Stomach (tissue), 9 donors: ENCODE data around the gene TMEM120B. TPM values are rescaled to one million over a fixed set of nuclear protein-coding genes. Genes with fewer than 3 reads are reported as not detected.
A peak's percentile ranks its signal among the peaks of the same experiment; 100 is the strongest.

Experiments used
- DNase-seq, 2 donors: peaks; one replicate each; pipeline versions ENCODE4 v3.0.0 to v3.0.0-alpha.2; 2013 to 2019
- H3K27ac ChIP-seq, 5 donors: fragments of 200-600 bp in 4 of 5; sonication (generic) in 4 of 5; one replicate each; pipeline ENCODE4 v1.5.1; 2013 to 2019; ENCODE audit warnings: mild to moderate bottlenecking in 1 of 5, moderate library complexity in 1 of 5
- H3K27me3 ChIP-seq, 3 donors: fragments of 200-600 bp; sonication (generic); one replicate each; pipeline ENCODE4 v1.5.1; 2017 to 2019; ENCODE audit warnings: mixed run types in 1 of 3
- H3K36me3 ChIP-seq, 4 donors: fragments of 200-600 bp; sonication (generic); 1 replicate in 3 of 4; 2 replicates in 1 of 4; pipeline ENCODE4 v1.5.1; 2016 to 2019
- H3K4me1 ChIP-seq, 4 donors: fragments of 200-600 bp; sonication (generic); one replicate each; pipeline ENCODE4 v1.5.1; 2016 to 2019
- H3K4me3 ChIP-seq, 4 donors: fragments of 200-600 bp; sonication (generic) in 3 of 4; one replicate each; pipeline ENCODE4 v1.5.1; 2016 to 2019; ENCODE audit warnings: mild to moderate bottlenecking in 1 of 4
- H3K9me3 ChIP-seq, 4 donors: fragments of 200-600 bp; sonication (generic); one replicate each; pipeline ENCODE4 v1.5.1; 2016 to 2019
- CTCF ChIP-seq, 7 experiments: fragments of 450-650 bp in 4 of 7; fragments of 200-600 bp in 3 of 7; sonication (generic) in 3 of 7; IDR thresholded peaks; one replicate each; pipeline ENCODE4 v1.5.1; 2016 to 2019; ENCODE audit warnings: antibody characterized with exemption in 7 of 7, control low read depth in 2 of 7, mild to moderate bottlenecking in 1 of 7
- EP300 ChIP-seq: sonication (generic); formaldehyde crosslinking; IDR thresholded peaks from one replicate; pipeline ENCODE4 v1.6.1; 2017; ENCODE audit warnings: antibody characterized with exemption
- POLR2A ChIP-seq, 4 donors: fragments of 450-650 bp; IDR thresholded peaks; one replicate each; pipeline ENCODE4 v1.6.1; 2016; ENCODE audit warnings: antibody characterized with exemption in 4 of 4, control low read depth in 2 of 4, mild to moderate bottlenecking in 1 of 4, moderate library complexity in 1 of 4
- POLR2AphosphoS5 ChIP-seq, 3 donors: sonication (generic); formaldehyde crosslinking; IDR thresholded peaks; one replicate each; pipeline ENCODE4 v1.6.1; 2016; ENCODE audit warnings: antibody characterized with exemption in 3 of 3
- WGBS, 5 donors: extraction: QIAGEN DNeasy Blood & Tissue Kit in 3 of 5; methylation state at CpG; one replicate each; pipeline versions ENCODE4 v1.1.5 to v1.1.7; 2013 to 2018; 5-methylcytosine and 5-hydroxymethylcytosine counted together
- intact Hi-C: fragments of 100-400 bp; cut with DNase I; formaldehyde crosslinking; loops from one replicate; pipeline ENCODE4 v1.15.1; 2023; ENCODE audit warnings: low total_unique reads
- polyA plus RNA-seq, 3 donors: library from polyadenylated mRNA; stranded (reverse); fragments of 200-250 nt; gene quantifications; one replicate each; pipeline ENCODE4 v1.2.3, GENCODE V29; 2013
- total RNA-seq, 5 donors: library from RNA; depleted of rRNA; stranded (reverse); fragments of >200 nt; gene quantifications; one replicate each; pipeline versions ENCODE4 v1.1.0 to v1.2.3, GENCODE V29; 2014 to 2016
- donor health status: healthy with polysubstance abuse.
- donor health status: Bipolar disorder and iron deficiency.
- donor health status: healthy.

TMEM120B gene
- total and polyA plus RNA-seq, 8 donors = 0.58 to 11.6 (median 4.4) TPM

GRCh38 chr12:121781484-121781997, 69.0 kb downstream of the TMEM120B start:
- peaks cover 3 to 33% (median 29%) of the 10 kb centered on the region in 4 donors for H3K36me3 ChIP-seq
- DNase-seq = peak in 1 of 2 donors; percentile 62
- intact Hi-C loops = no loop called here
- H3K4me1 ChIP-seq = peaks cover 7 to 53% (median 24%) of the 10 kb centered on the region in 4 donors
- TF ChIP-seq POLR2AphosphoS5 (IDR thresholded peaks at IDR 0.05) (no peak), CTCF (IDR thresholded peaks at IDR 0.05) (no peak), EP300 (no peak), POLR2A (IDR thresholded peaks at IDR 0.05) (no peak)
- WGBS, 5 donors = 37 to 54% (median 45%) methylated on average over 12 of the region's 12 CpGs
- H3K4me3 ChIP-seq = peak overlapping the region in 1 of 4 donors; percentile 8
- peak overlapping the region in 3 of 5 donors; percentile 66 to 68 (median 66) for H3K27ac ChIP-seq
- no peaks in the 10 kb centered on the region for H3K9me3 ChIP-seq
- H3K27me3 ChIP-seq = no peaks in the 10 kb centered on the region

DNA sequence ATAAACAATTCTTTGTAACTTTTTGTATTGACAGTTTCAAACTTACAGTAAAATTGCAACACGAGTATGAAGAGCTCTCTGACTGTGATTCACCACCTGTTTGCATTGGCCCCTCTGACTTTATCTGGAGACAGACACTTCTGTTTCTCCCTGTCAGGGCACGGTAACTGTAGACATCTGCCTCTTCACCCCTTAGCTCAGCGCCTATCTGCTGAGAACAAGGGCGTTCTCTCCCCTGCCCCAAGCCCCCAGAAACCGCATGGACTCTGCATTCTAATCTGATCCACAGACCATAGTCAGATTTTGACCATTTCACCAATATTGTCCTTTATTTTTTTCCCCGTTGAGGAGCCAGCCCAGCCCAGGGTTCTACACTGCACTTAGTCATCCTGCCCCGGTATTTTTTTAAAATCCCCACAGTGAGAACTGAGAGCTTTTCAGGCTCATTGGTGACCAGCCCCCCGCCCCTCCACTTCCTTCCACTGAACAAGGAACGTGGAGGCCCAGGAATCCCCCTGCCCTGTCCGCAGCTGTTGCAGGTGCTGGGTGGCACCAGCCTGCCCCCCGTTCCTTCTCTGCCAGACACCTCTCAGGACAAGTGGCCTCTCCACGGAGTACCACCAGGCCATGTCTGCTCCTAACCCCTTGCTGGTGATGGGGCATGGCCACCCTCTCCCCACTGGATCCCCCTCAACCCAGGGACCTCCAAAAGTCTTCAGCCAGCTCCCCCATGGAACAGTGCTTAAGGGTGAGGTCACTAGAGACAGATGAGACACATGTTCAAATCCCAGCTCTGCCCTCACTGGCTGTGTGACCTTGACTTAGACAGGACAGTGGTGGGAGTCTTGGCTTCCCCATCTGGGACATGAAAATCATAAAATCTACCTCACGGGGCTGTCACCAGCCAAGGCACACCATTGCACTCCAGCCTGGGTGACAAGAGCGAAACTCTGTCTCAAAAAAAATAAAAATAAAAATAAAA, 69.7 kb downstream of the TMEM120B start:
- H3K27ac ChIP-seq = peak overlapping the region in 4 of 5 donors; percentile 25 to 68 (median 66)
- WGBS, 5 donors = 32 to 55% (median 38%) methylated on average over 13 to 14 of the region's 14 CpGs
- no peaks in the 10 kb centered on the region for H3K9me3 ChIP-seq
- peaks cover 3 to 33% (median 29%) of the 10 kb centered on the region in 4 donors for H3K36me3 ChIP-seq
- intact Hi-C loops = no loop called here
- TF ChIP-seq POLR2A (IDR thresholded peaks at IDR 0.05) = no peak
- TF ChIP-seq POLR2AphosphoS5 (IDR thresholded peaks at IDR 0.05) = no peak
- no peak for TF ChIP-seq EP300
- no peak for TF ChIP-seq CTCF (IDR thresholded peaks at IDR 0.05)
- no peaks in the 10 kb centered on the region for H3K27me3 ChIP-seq
- peak overlapping the region in 1 of 4 donors; percentile 8 for H3K4me3 ChIP-seq
- peak in 1 of 2 donors; percentile 23 for DNase-seq
- peaks cover 11 to 60% (median 31%) of the 10 kb centered on the region in 4 donors for H3K4me1 ChIP-seq

DNA sequence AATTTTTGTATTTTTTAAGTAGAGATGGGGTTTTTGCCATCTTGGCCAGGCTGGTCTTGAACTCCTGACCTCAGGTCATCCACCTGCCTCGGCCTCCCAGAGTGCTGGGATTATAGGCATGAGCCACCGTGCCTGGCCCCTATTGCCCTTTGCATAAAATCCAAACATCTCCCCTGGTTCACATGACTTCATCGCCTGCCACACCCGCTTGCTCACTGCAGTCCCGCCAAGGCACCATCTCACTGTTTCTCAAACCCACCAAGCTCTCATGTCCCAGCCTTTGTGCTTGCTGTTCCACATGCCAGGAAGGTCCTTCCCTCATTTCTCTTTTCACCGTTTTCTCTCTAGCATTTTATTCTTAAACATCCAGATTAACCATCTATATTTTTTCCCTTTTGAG, 71.2 kb downstream of the TMEM120B start:
- no peak for TF ChIP-seq CTCF (IDR thresholded peaks at IDR 0.05)
- no peak for TF ChIP-seq EP300
- no peak for TF ChIP-seq POLR2A (IDR thresholded peaks at IDR 0.05)
- no peak for TF ChIP-seq POLR2AphosphoS5 (IDR thresholded peaks at IDR 0.05)
- WGBS, 5 donors = 32 to 75% (median 54%) methylated on average over 6 of the region's 6 CpGs
- Histone ChIP-seq H3K9me3 (no peaks in the 10 kb centered on the region), H3K36me3 (peaks cover 3 to 27% (median 21%) of the 10 kb centered on the region in 4 donors), H3K4me3 (no peak overlapping the region), H3K27ac (peak overlapping the region in 2 of 5 donors; percentile 76 to 84), H3K27me3 (no peaks in the 10 kb centered on the region), H3K4me1 (peaks cover 17 to 75% (median 42%) of the 10 kb centered on the region in 4 donors)
- DNase-seq = no peak
- intact Hi-C loops = no loop called here

GRCh38 chr12:121784460-121784859, 71.9 kb downstream of the TMEM120B start:
- TF ChIP-seq POLR2AphosphoS5 (IDR thresholded peaks at IDR 0.05) (peak in 1 of 3 donors; percentile 35), CTCF (IDR thresholded peaks at IDR 0.05) (no peak)
- 22 to 44% (median 41%) methylated on average over 6 of the region's 6 CpGs for WGBS, 5 donors
- H3K27ac ChIP-seq = peak overlapping the region in 2 of 5 donors; percentile 76 to 84
- intact Hi-C loops = no loop called here
- peaks cover 17 to 82% (median 48%) of the 10 kb centered on the region in 4 donors for H3K4me1 ChIP-seq
- DNase-seq = no peak
- H3K9me3 ChIP-seq = no peaks in the 10 kb centered on the region
- H3K36me3 ChIP-seq = peaks cover 3 to 20% (median 14%) of the 10 kb centered on the region in 4 donors
- no peak overlapping the region for H3K4me3 ChIP-seq
- no peaks in the 10 kb centered on the region for H3K27me3 ChIP-seq
